ENCODE measurements around the gene SRBD1.

The SRBD1 gene, protein sequence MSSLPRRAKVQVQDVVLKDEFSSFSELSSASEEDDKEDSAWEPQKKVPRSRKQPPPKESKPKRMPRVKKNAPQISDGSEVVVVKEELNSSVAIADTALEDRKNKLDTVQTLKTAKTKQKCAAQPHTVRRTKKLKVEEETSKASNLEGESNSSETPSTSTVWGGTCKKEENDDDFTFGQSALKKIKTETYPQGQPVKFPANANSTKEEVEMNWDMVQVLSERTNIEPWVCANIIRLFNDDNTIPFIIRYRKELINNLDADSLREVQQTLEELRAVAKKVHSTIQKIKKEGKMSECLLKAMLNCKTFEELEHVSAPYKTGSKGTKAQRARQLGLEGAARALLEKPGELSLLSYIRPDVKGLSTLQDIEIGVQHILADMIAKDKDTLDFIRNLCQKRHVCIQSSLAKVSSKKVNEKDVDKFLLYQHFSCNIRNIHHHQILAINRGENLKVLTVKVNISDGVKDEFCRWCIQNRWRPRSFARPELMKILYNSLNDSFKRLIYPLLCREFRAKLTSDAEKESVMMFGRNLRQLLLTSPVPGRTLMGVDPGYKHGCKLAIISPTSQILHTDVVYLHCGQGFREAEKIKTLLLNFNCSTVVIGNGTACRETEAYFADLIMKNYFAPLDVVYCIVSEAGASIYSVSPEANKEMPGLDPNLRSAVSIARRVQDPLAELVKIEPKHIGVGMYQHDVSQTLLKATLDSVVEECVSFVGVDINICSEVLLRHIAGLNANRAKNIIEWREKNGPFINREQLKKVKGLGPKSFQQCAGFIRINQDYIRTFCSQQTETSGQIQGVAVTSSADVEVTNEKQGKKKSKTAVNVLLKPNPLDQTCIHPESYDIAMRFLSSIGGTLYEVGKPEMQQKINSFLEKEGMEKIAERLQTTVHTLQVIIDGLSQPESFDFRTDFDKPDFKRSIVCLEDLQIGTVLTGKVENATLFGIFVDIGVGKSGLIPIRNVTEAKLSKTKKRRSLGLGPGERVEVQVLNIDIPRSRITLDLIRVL

DNA sequence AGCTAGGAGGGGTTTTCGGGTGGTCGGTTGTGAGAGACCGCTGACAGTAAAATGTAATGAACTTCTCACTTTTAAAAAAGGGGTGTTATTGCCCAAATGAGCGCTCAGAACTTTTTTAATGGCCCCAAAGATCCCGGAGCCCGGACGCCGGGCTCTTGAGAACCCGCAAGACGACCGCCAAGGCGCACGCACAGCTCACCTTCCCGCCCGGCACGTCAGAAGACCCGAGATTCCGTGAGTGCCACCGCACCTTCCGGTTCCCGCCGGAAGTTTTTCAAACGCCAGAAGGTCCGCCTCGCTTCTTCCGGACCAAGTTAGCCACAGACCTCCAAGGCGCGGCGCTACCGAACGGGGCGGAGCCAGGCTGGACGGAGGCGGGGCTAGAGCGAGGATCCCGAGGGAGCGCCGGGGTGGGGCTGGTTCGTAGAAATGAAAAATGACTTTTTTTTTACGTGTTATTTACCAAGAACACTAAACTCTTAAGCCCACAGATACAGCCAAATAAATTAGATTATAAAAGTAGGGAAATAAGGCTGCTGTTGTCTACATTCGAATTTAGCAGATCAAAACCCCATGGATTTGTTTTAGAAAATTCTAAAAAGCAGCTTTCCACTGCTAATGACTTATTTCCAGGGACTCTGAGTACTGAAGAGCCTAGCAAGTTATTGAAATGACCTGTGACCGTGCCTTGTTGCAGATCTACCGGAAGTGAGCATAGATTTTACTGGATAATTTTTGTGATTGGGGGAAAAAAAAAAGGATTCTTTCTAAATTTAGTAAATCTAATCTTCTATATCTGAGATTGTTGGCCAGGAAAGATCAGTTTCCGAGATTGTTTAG, at the start of gene SRBD1:
Gene SRBD1 (minus strand): TSS at position 248 of the 840 bp plus-strand sequence. CDS start 5,826 bp downstream, outside the sequence.
- DNase-seq = peak; percentile 58 to 95 (median 86)

DNA sequence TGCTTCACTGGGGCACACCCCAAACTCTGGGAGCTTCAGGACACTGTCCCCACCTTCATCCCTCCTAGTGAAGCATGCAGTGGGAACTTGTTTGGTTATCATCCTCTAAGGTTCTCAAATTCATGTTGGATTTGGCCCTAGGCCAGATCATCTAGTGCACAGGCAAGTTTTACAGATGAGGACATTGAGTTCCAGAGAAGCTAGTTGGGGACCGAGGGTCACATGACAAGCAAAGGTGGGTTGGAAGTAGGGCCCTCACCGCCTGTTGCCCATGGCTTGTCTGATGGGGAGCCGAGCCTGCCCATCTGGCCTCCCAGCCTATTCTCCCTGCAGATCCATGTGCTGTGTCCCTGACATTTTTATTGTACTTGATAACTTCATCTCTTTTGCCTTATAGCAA, 43.2 kb upstream of the SRBD1 start:
- DNase-seq = peak in 1 of 56 donors; percentile 25

DNA sequence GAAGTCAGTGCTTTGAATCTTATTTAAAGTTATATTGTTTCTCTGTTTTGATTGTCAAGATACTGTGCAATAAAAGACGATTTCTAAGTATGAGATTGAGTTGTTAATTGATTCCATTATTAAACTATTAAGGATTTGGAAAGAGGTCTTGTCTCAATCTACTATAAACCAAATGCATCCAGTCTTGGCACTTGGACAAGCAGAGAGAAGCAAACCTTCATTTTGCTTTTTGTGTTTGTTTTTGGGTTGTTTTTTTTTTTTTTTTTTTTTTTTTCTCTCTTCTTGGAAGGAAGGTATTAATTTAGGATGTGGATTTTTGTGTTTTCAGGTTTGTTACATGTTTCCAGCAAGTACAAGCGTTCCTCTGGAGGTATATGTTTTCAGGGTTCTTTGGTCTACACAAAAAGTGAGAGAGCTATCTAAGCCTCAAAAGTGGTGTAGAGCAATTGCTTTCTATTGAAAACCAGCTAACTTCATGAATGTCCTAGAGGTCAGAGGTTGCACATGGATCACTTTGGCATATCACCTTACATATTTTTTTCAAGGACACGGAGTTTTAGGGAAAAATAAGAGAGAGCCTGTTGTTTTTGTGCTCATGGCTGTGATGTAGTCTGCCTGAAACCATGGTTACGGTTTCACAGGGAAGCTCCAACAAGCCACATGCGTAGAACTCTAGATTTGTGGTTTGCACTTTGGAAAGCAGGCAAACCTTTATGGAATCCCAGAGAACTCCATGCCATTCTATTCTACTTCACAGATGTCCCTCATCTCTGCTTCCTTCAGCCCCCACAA, 42.3 kb upstream of the SRBD1 start:
- DNase-seq = no peak

DNA sequence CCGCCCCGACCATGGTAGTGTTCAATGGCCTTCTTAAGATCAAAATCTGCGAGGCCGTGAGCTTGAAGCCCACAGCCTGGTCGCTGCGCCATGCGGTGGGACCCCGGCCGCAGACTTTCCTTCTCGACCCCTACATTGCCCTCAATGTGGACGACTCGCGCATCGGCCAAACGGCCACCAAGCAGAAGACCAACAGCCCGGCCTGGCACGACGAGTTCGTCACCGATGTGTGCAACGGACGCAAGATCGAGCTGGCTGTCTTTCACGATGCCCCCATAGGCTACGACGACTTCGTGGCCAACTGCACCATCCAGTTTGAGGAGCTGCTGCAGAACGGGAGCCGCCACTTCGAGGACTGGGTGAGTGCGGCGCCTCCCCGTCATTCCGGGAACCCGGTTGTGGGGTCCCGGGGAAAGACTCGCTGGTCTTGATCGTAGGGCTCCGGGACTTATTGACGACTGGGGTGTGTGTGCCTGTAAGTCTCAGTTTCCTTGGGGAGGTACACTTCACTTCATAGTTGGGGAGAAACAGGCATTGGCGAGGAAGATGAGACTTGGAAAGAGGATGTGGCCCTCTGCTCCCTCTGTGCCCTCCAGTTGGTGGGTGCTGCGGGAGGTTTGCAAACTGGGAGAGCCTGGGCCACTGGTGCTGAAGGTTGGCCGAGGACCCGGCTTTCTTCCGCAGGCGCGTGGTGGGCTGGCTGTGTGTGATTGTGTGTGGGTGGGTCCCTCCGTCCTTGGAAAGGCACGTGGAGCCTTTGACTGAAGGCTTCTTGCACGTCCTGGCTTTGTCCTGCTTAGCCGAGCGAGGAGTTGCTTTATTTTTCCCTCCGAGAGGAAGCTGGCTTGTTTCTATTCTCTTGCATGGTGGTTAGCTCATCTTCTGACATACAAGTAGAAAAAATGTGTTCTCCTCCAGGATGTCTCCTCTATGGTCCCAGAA, 41.3 kb upstream of the SRBD1 start:
- DNase-seq = peak in 29 of 56 donors; percentile 4 to 48 (median 26)

DNA sequence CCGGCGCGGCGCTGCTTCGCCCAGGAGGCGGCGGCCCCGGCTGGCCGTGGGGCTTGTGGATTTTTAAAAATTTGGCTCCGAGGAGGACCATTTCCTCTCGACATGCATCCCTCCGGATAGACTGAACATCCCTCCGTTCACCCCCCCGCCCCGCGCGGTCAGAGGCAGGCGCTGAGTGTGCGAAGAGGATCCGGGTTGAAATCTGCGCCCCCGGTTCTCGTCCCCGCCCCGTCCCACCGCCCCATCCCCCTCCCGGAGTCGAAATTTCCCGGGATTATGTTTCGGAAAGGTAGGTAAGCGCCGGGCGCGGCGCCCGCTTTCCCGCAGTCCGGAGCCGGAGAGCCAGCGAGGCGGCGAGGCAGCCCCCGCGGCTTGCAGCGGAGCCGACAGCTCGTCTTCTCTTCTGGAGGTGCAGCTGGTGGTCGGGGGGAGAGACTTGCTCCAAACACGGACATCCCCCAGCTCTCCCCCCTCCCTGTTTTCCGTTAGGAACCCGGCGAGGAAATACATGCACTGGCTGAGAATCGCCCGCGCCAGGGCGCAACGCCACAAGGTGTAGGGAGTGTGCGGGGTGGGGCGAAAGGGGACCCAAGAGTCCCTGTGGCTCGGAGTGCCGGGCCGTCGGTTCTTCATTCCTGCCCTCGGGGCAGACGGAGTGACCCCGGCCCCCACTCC, 40.5 kb upstream of the SRBD1 start, which contains the start of gene PRKCE:
Gene PRKCE (plus strand): TSS at position 261 of the 675 bp plus-strand sequence.
- peak in 37 of 56 donors; percentile 10 to 76 (median 50) for DNase-seq

DNA sequence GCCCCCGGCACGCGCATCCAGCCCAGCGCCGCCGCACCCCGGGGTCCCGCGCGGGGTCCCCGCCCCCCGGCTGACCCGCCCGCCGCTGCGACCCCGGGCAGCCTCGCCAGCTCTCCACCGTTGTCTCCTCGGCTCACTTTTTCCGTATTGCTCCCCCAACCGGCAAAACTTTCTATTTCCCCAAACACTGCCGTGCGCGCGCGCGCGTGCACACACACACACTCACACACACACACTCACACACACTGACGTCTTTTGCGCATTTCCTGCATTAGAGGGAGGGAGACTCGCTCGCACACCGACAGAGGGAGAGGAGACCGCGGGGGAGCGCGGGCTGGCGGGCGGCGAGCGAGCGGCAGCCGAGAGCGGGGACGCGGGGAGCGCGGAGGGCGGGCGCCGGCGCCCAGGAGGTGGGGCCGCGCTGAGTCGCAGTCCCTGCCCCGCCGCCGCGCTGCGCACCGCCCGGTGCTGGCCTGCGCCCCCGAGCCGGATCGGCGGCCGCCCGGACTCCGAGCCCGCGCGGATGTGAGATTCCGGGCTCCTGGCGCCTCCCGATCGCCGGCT, 39.9 kb upstream of the SRBD1 start:
- DNase-seq = peak; percentile 10 to 95 (median 87)

DNA sequence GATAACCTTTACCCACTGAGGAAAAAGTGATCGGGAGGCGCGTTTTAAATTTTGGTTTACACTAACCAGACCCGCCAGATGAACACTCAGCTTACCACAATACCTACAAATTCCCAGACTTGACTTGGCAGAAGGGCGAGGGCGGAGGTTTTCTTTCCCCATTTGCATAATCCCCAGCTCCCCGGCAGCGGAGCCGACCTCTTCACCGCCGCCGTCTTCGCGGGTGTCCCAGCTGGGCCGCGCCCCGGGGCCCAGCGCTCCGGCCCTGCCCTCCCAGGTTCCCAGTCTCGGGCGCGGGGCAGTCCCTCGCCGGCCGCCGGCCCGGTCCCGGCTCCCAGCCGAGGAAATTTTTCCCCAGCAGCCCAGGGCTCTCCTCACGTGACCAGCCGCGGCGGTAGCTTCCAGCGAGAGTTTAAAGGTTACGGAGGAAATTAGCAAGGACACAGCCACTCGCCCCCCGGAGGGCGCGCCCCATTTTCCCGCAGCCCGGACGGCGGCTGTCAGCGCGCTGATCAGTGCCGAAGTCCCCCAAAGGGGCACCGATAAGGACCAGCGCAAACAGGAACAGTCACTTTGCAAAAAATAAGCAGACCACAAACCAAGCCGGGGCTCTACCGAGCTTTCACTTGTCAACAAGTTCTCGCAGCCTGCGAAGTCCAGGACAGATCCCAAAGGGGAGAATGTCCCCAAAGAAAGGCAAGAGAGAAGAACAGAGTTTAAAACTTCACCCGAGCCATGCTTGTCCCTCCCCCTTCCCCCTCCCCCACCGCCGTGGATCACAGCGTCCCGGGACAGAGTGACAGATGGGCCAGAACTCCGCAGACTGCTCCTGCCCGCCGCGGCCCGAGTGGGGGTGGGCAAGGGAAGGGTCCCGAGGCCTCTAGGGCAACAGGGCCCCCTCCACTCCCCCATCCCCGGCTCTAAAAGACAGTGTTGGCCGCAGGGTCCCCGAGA, 39.1 kb upstream of the SRBD1 start:
- peak in 46 of 56 donors; percentile 19 to 75 (median 58) for DNase-seq

DNA sequence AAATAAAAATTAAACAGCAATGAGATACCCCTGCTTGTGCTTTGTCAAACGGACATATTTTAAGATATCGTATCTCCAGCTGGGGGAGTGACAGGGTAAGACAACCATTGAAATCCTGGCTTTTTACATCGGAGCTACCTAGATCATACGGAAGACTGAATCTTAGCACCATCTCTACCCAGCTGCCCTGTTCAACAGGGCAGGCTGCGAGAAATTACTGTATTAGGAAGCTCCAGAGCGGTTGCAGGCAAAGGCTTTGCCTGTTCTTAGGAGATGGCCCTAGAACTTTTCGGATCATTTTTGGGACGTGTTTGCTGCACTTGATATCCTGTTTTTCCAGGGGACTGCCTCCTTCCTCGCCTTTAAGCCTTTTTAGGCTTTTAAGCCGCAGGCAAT, 38.4 kb upstream of the SRBD1 start:
- DNase-seq = peak in 2 of 56 donors; percentile 39 to 45

DNA sequence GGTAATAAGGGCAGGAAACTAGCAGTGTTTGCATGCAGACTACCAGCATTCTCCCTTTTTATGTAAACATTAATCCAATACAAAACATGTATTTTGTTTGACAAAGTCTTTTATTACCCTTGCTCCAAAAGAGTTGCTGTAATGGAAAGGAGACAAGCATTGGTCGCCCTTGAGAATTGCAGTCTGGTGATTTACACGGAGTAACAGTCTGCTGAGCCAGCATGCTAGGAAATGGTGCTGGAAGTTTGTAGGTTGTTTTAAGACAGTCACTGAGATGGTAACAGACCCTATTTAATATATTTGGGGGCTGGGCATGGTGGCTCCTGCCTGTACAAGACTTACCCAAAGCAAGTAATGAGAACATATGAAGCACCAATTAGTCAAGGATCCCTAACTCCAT, 37.6 kb upstream of the SRBD1 start:
- no peak for DNase-seq

DNA sequence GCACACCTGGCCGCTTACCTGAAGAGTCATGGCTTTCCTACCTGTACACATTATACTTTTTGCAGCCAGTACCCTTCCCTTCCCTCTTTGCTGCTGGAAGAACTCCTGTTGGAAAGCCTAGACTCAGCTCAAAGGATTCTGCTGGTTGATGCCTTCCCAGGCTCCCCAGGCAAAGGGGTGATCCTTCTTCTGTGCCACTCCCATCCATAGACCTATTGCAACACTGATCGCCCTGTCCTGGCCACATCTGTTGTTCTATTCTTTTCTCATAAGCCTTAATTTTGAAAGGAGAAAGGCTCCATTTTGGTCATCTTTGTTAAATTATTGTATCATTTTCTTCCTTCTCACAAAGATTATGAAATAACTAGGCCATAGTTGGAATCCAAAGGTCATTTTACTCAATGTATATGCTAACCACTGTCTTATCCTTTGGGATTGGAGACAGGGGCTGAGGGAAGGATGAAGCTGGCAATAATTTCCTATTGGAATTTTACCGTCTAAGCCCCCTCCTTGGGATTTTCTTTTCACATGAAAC, 37.0 kb upstream of the SRBD1 start:
- no peak for DNase-seq

DNA sequence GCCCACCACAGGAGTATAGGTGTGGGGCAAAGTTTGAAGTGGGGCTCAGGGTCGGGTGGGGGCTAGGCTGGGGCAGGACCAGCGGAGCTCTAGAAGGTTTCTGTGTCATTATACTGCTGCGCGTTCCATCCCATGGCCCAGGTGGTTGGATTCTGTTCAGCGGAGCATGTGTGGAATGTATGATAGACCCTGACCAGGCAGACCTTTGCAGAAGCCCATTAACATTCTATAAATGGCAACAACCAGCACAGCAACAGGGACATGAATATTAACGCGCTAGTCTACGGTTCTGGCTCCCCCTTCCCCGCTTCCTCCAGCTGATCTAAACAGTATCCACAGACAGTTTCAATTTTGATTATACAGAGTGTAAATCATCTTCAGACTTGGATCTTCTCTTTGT, 36.3 kb upstream of the SRBD1 start:
- no peak for DNase-seq

DNA sequence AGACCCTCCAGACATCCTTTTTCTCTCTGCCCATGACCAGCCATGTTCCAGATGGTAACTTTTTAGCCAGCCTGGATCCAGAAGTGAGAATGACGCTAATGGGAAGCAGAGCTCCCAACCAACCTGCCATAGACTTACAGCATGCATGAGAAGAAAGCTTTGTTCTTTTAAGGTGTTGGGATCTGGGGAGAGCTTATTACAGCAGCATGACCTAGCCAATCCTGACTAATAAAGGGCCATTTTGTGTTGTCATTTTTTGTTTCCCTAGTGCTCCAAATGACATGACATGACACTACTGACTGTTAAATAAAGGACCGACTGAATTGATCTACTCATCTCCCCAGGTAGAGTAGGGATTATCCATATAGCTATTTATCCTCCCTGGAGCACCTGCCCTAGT, 35.2 kb upstream of the SRBD1 start:
- no peak for DNase-seq

DNA sequence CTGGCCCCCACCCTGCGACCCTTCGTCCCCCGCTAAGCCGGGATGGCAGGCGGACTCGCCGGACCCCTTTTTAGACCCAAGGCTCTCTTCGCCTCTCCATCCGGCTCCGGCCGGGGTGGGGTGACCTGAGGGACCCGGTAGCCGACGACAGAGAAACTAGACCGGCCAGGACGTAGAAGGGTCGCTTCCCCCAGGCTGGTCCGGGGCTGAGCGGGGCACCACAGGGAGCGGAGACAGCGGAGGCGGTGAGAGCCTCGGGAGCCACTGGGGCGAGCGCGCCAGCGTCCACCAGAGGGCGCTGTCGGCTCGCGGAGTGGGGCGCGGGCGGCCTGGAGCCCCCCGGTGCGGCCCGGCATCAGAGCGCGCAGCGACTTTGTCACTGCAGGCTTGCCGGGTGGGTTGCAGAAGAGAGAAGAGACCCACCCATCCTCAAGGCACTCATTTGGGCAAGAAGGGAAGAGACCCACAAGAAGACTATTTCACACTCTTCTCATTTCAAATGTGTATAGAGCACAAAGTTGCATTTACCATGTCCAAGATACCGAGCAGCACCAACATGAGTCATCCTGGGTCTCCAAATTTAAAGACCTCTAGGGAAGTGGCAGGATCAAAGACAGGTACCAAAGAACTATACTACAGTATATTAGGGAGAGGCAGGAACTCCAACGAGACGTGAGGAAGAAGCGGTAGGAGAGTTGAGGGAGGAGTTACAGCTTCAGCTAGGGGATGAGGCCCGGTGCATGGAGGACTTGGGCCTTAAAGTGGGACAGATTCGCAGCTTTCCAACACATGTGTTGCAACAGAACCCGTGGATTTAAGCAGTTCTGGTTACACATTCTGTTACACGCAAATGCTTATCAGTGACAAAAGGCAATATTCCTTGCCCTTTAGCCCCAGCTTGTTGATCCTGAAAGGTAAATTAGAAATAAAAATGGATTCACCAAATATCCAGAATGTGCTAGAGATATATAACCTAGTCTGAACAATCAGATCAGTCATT, 32.8 kb upstream of the SRBD1 start:
- peak in 43 of 56 donors; percentile 7 to 73 (median 37) for DNase-seq

DNA sequence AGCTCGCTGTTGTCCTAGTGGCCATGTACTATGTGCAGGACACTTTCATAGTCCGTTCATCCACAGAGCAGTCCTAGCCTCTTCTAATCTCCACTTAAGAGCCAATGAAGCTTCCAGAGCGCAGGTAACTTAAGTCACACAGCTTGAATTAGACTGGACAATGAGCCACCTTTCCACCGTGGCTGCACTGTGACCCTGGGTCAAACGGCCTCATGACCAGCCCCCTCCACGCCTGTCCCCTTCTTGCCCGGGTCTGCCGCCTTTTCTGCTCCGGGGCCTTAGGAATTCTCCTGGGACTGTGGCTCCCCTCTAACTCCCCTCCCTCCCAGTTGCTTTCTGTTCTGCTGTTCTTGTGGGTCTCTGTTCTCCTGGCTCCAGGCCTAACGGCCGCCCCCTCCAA, 32.0 kb upstream of the SRBD1 start:
- DNase-seq = no peak

DNA sequence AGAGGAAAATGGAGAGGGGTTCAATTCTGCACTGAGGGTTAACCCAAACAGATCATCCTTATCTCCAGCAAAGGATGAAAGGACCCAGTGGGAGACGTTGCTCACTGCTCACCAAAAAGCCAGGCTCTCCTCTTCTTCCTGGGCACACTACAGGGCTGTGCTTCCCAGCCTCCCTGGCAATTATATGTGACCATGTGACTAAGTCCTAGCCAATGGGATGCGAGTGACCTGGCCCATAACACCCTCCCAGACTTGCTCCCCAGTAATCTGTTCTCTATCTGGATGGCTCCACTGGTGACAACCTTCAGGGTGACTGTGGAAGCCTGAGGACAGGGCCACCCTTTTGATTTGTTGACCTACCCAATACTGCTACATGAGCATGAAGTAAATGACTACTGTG, 29.5 kb upstream of the SRBD1 start:
- no peak for DNase-seq
